ENCODE results near the gene CYFIP1.

The CYFIP1 gene

DNA sequence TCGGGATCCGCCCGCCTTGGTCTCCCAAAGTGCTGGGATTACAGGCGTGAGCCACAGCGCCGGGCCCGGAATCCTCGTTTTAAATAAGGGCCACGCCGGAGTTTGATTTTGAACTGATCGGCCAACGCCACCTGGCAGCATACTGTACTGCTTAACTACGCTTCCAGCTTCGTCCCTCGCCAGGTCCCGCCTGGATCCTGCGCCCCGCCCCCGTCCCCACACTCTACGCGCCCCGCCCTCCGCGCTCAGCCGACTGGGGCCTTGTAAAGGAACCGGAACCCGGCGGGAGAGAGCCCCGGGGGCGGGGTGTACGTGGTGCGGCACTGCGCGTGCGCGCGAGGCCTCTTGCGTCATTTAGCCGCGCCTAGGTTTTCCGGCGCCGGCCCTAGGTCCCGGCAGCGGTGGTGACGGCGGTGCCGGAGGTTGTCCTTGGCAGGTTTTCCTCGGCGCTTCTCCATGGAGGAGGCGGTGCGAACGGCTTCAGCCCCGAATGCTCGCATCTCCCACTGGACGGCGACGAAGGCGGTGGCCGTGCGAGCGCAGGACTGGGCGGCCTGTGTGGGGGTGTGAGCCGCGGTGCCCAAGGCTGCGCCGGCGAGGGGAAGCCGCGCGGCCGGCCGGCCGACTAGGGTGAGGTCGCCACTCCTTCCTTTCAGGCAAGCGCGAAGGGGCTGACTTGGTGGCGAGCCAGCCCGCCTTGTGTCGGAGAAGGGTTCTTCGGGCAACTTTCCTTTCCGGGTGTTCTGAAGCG is 141.7 kb downstream of the CYFIP1 start, which contains the start of gene NIPA2:
Gene NIPA2, plus strand, starts transcription at position 375 of the 751 bp plus-strand sequence. CDS start 13,066 bp downstream, outside the sequence.
- H3K4me3 ChIP-seq (ENCODE audit: low read depth, low read length) = peak within 1 kb of the TSS; percentile 94
- TF ChIP-seq, protein P1, sequence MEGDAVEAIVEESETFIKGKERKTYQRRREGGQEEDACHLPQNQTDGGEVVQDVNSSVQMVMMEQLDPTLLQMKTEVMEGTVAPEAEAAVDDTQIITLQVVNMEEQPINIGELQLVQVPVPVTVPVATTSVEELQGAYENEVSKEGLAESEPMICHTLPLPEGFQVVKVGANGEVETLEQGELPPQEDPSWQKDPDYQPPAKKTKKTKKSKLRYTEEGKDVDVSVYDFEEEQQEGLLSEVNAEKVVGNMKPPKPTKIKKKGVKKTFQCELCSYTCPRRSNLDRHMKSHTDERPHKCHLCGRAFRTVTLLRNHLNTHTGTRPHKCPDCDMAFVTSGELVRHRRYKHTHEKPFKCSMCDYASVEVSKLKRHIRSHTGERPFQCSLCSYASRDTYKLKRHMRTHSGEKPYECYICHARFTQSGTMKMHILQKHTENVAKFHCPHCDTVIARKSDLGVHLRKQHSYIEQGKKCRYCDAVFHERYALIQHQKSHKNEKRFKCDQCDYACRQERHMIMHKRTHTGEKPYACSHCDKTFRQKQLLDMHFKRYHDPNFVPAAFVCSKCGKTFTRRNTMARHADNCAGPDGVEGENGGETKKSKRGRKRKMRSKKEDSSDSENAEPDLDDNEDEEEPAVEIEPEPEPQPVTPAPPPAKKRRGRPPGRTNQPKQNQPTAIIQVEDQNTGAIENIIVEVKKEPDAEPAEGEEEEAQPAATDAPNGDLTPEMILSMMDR (IDR thresholded peaks at IDR 0.05; ENCODE audit: low read depth, low read length) = no peak

DNA sequence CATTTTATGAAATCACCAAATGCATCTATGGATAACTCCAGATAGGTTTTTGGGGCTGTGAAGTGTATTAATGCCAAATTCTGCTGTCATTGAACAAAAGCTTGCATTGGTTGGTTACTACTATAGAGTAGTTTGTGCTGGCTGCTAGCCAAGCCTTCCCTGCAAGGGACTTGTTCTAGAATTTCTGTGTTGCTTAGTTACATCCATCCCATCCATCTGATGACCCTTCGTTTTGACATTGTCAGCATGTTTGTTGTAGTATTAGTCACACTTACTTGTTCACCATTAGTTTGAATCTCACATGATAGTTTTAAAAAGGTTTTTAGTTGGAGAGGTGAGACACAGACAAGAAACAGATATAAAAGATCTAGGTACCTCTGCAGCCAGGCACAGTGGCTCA is 148.7 kb downstream of the CYFIP1 start:
- TF ChIP-seq, protein P1 (IDR thresholded peaks at IDR 0.05; ENCODE audit: low read depth, low read length) = no peak
- H3K4me3 ChIP-seq (ENCODE audit: low read depth, low read length) = no peak overlapping the region

DNA sequence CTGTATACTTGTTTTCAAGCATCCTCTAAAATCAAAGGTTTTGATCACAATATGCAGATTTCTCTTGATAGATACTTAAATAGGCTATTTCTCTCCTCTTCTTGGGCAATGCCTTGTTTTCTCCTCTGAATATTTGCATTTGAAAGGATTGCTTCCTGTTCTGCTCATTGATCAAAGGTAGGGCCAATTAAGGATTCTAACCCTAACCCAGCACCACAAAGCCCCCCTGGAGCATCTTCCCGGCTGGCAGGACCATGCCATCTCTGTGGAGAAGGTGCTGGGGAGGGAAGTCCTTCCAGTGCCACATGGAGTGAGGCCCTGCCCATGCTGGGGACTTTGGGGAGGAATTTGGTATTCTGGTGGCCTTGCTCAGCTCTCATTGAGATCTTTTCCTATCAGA is 153.0 kb downstream of the CYFIP1 start:
- TF ChIP-seq, protein P1 (IDR thresholded peaks at IDR 0.05; ENCODE audit: low read depth, low read length) = no peak
- no peak overlapping the region for H3K4me3 ChIP-seq (ENCODE audit: low read depth, low read length)

DNA sequence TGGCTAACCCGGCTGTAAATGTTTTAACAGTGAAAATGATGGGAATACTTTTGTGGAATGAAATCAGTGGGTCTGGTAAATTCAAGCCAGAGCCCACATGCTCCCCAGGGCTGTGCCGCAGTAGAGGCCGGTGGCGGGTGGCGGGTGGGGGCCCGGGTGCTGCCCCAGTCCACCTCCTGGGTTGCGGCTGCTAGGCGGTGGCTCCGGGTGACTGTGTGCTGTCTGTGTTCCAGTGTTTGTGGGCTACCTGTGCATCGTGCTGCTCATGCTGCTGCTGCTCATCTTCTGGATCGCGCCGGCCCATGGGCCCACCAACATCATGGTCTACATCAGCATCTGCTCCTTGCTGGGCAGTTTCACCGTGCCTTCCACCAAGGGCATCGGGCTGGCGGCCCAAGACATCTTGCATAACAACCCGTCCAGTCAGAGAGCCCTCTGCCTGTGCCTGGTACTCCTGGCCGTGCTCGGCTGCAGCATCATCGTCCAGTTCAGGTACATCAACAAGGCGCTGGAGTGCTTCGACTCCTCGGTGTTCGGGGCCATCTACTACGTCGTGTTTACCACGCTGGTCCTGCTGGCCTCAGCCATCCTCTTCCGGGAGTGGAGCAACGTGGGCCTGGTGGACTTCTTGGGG is 156.6 kb downstream of the CYFIP1 start:
- H3K4me3 ChIP-seq (ENCODE audit: low read depth, low read length) = no peak overlapping the region
- TF ChIP-seq, protein P1 (IDR thresholded peaks at IDR 0.05; ENCODE audit: low read depth, low read length) = no peak

DNA sequence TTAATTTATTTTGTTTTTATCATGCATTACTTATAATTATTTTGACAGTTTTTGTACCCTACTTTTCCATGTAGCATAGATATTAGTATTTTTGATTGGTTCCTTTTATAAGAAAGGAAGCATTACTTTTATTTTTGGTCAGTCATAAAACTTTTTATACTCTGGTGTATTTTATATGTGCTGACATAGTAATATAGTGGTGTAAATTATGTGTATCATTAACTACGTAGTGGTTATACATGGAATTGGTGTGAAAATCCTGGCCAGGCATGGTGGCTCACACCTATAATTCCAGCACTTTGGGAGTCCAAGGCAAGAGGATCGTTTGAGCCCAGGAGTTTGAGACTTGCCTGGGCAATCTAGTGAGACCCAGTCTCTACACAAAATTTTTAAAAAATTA is 160.5 kb downstream of the CYFIP1 start:
- TF ChIP-seq, protein P1 (IDR thresholded peaks at IDR 0.05; ENCODE audit: low read depth, low read length) = no peak
- no peak overlapping the region for H3K4me3 ChIP-seq (ENCODE audit: low read depth, low read length)
